Endothelial cell (in vitro differentiated cells): ENCODE measurements around the gene HAUS3. TPM values are rescaled to one million over a fixed set of nuclear protein-coding genes. Genes with fewer than 3 reads are reported as not detected.

Experiments used
- DNase-seq: peaks from one replicate; pipeline ENCODE4 v3.0.0; 2021; ENCODE audit warnings: low spot score
- H3K27ac Mint-ChIP-seq: one replicate; pipeline ENCODE4 v1.8.0; 2021; ENCODE audit warnings: mixed read lengths, inconsistent platforms; ENCODE audit not compliant: unreplicated experiment
- H3K27me3 Mint-ChIP-seq: one replicate; pipeline ENCODE4 v1.8.0; 2021; ENCODE audit warnings: mild to moderate bottlenecking, moderate library complexity, mixed read lengths, inconsistent platforms; ENCODE audit not compliant: unreplicated experiment
- H3K36me3 Mint-ChIP-seq: one replicate; pipeline ENCODE4 v1.8.0; 2021; ENCODE audit warnings: mild to moderate bottlenecking, low read depth, mixed read lengths, inconsistent platforms; ENCODE audit not compliant: unreplicated experiment
- H3K4me1 Mint-ChIP-seq: one replicate; pipeline ENCODE4 v1.8.0; 2021; ENCODE audit warnings: mild to moderate bottlenecking, mixed read lengths, inconsistent platforms; ENCODE audit not compliant: unreplicated experiment
- H3K4me3 Mint-ChIP-seq: one replicate; pipeline ENCODE4 v1.8.0; 2021; ENCODE audit warnings: mild to moderate bottlenecking, mixed read lengths, inconsistent platforms; ENCODE audit not compliant: unreplicated experiment
- H3K9me3 Mint-ChIP-seq: one replicate; pipeline ENCODE4 v1.8.0; 2021; ENCODE audit warnings: mixed read lengths, inconsistent platforms; ENCODE audit not compliant: unreplicated experiment
- total RNA-seq: library from RNA; stranded (reverse); fragmentation: NEBNext Ultra II Directional; extraction: Animal tissue kit (Norgen Biotek cat#: 25700); gene quantifications from one replicate; pipeline ENCODE4 v1.2.1, GENCODE V29; 2021; ENCODE audit not compliant: unreplicated experiment
- TF ChIP-seq, protein P1 (sequence below): fragments of 200-600 bp; sonication (generic); IDR thresholded peaks from one replicate; pipeline ENCODE4 v1.5.0; 2021; ENCODE audit warnings: antibody characterized with exemption; ENCODE audit not compliant: unreplicated experiment

HAUS3 gene
- total RNA-seq, 1 donor from 2014 or later: 16.2 TPM

DNA sequence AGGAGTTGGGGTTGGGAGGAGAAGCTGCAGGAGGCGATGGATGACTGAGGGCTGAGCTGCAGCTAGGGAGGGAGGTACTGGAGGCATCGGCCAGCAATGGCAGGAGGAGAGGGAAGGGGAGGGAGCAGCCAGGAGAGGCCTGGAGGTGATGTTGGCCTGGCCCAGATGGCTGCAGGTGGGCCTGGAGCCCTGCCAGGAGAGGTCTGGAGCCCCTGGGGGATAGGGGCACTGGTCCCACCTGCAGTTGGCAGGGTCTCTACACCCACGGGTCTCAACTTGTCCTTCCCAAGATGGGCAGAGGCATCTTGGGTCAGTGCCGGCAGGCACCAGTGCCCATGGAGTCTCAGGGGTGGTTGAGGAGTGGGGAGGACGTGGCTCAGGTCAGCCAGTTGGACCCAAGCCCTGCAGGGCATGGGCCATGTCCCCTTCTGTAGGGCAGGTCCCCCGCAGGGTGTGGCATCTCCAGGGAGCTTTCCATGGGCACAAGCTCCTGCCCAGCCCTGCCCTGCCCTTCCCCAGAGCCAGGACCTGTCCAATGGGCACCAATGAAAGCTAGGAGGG lies 22.6 kb upstream of the HAUS3 start:
- TF ChIP-seq, protein P1, sequence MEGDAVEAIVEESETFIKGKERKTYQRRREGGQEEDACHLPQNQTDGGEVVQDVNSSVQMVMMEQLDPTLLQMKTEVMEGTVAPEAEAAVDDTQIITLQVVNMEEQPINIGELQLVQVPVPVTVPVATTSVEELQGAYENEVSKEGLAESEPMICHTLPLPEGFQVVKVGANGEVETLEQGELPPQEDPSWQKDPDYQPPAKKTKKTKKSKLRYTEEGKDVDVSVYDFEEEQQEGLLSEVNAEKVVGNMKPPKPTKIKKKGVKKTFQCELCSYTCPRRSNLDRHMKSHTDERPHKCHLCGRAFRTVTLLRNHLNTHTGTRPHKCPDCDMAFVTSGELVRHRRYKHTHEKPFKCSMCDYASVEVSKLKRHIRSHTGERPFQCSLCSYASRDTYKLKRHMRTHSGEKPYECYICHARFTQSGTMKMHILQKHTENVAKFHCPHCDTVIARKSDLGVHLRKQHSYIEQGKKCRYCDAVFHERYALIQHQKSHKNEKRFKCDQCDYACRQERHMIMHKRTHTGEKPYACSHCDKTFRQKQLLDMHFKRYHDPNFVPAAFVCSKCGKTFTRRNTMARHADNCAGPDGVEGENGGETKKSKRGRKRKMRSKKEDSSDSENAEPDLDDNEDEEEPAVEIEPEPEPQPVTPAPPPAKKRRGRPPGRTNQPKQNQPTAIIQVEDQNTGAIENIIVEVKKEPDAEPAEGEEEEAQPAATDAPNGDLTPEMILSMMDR: no peak
- H3K4me1 Mint-ChIP-seq: no peaks in the 10 kb centered on the region
- peaks cover 2% of the 10 kb centered on the region for H3K36me3 Mint-ChIP-seq
- DNase-seq: no peak
- H3K4me3 Mint-ChIP-seq: no peak overlapping the region
- H3K27ac Mint-ChIP-seq: no peak overlapping the region
- peaks cover 10% of the 10 kb centered on the region for H3K27me3 Mint-ChIP-seq
- H3K9me3 Mint-ChIP-seq: no peaks in the 10 kb centered on the region

DNA sequence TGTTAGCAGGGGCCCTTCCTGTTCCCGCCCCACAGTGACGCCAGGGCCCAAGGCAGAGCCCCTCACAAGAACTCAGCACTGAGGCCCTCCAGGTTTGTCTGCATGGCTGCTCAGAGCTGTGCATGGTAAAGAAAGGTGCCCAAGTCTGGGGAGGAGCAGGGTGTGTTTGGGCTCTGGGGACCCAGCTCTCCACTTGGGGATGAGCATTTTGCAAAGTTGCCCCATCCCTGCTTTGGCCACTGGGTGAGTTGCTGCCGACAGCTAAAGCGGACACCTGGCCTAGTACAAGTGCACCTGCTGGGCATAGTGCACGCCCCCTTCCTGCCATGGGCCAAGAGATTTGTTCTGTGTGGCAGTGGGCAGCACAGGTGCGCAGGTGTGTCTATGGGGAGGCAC lies 22.0 kb upstream of the HAUS3 start:
- no peaks in the 10 kb centered on the region for H3K9me3 Mint-ChIP-seq
- H3K27ac Mint-ChIP-seq: no peak overlapping the region
- DNase-seq: no peak
- no peaks in the 10 kb centered on the region for H3K4me1 Mint-ChIP-seq
- H3K27me3 Mint-ChIP-seq: peaks cover 7% of the 10 kb centered on the region
- TF ChIP-seq, protein P1: no peak
- no peaks in the 10 kb centered on the region for H3K36me3 Mint-ChIP-seq
- H3K4me3 Mint-ChIP-seq: no peak overlapping the region

DNA sequence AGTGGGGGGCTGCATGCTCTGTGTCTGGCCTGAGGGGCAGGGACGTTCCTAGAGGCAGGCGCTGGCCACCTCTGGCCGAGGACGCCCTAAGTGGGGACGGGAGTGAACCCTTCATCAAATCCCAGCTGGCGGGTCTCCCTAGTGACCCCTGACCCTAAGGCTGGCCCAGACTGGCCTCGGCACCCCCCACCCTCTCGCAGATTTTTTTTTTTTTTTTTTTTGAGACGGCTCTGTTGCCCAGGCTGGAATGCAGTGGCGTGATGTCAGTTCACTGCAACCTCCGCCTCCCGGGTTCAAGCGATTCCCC lies 21.0 kb upstream of the HAUS3 start:
- H3K9me3 Mint-ChIP-seq: no peaks in the 10 kb centered on the region
- DNase-seq: no peak
- H3K4me3 Mint-ChIP-seq: no peak overlapping the region
- H3K27ac Mint-ChIP-seq: no peak overlapping the region
- no peaks in the 10 kb centered on the region for H3K4me1 Mint-ChIP-seq
- peaks cover 7% of the 10 kb centered on the region for H3K27me3 Mint-ChIP-seq
- H3K36me3 Mint-ChIP-seq: no peaks in the 10 kb centered on the region
- TF ChIP-seq, protein P1: no peak

DNA sequence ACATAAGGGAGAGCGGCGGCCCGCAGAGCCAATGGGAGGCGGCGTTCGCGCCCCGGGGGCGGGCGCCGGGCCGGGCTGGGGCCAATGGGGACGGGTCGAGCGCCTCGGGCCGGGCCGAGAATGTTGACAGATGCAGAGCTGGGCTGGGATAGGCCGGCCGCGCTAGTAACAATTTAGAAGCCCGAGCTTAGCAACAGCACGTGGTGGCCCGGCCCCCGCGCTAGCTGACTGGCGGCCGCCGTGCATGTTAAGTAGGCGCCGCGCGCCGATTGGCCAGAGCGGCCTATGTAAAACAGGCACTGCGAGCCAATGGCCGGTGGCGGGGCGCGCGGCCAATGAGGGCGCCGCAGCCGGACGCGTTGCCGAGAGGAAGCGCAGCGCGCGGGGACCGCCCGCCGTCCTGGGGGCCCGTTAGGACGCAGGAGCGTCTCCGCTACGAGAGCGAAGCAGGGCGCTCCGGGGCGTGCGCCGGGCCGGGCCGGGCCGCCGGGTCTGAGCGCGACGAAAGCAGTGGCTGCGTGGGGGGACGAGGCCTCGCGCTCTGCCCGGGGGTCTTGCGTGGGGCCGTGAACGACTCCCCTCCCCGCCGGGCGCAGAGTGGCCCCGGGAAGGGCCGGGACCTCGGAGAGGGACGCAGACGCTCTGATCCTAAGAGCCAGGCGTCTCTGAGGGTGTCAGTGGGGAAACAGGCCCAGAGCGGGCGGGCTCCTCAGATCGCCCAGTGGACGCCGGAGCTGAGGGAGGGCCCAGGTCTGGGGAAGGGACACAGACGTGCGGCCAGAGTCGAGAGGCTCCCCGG lies 20.4 kb upstream of the HAUS3 start:
- TF ChIP-seq, protein P1: no peak
- peaks cover 3% of the 10 kb centered on the region for H3K36me3 Mint-ChIP-seq
- H3K4me3 Mint-ChIP-seq: no peak overlapping the region
- peak; percentile 98 for DNase-seq
- peaks cover 7% of the 10 kb centered on the region for H3K27me3 Mint-ChIP-seq
- no peaks in the 10 kb centered on the region for H3K9me3 Mint-ChIP-seq
- no peak overlapping the region for H3K27ac Mint-ChIP-seq
- no peaks in the 10 kb centered on the region for H3K4me1 Mint-ChIP-seq

DNA sequence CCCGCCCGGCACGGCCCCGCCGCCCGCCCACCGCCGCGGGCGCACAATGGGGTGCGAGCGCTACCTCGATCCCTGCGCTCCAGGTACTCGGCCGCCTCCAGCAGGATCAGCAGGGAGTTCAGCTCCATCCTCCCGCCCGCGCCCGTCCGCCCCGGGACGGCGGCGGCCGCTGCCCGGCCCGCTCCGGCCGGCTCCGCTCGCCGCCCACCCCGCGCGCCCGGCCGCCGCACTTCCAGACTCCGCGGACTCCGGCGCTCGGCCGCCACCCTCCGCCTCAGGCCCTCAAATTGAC lies 19.9 kb upstream of the HAUS3 start, which contains the start of gene MXD4:
TSS of gene MXD4 (minus strand) at position 257 of the 292 bp plus-strand sequence. CDS start at position 128, 129 bp downstream.
- Mint-ChIP-seq H3K4me1 (peaks cover 5% of the 10 kb centered on the region), H3K9me3 (no peaks in the 10 kb centered on the region), H3K4me3 (peak within 1 kb of the TSS; percentile 69), H3K27me3 (peaks cover 7% of the 10 kb centered on the region), H3K36me3 (peaks cover 6% of the 10 kb centered on the region), H3K27ac (no peak within 1 kb of the TSS)
- TF ChIP-seq, protein P1: no peak
- DNase-seq: no peak
